NB4 (cell line): ENCODE measurements around the gene CFAP65.

Source experiments
- MYC ChIP-seq: IDR thresholded peaks from 2 replicates; pipeline ENCODE4 v1.6.1; 2011; ENCODE audit warnings: low read depth, low read length
- POLR2A ChIP-seq: IDR thresholded peaks from 2 replicates; pipeline ENCODE4 v1.6.1; 2011; ENCODE audit warnings: mild to moderate bottlenecking; ENCODE audit not compliant: insufficient read length; ENCODE audit errors: extremely low read depth
- TF ChIP-seq, protein P1 (sequence below): IDR thresholded peaks from one replicate; pipeline ENCODE4 v1.5.1; 2012; ENCODE audit warnings: low read depth, low read length

DNA sequence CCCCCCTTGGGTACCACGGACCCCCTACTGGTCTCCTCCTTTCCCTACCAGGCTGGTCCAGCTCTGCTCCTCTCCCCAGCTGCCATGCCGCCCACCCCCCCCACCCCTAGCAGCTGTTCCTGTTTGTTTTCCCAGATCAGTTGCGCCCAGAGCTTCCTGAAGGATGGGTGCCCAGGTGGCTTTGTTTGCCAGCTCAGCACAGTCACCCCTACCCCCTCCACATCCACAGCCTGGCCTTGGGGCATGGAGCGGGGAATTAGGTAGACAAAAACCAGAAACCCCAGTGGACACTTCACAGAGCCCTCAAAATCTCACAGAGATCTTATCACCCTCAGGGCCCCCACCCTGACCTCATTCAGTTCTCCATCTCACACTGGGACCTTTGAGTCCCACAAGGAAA lies 44.4 kb downstream of the CFAP65 start:
- no peak for TF ChIP-seq MYC
- TF ChIP-seq, protein P1, sequence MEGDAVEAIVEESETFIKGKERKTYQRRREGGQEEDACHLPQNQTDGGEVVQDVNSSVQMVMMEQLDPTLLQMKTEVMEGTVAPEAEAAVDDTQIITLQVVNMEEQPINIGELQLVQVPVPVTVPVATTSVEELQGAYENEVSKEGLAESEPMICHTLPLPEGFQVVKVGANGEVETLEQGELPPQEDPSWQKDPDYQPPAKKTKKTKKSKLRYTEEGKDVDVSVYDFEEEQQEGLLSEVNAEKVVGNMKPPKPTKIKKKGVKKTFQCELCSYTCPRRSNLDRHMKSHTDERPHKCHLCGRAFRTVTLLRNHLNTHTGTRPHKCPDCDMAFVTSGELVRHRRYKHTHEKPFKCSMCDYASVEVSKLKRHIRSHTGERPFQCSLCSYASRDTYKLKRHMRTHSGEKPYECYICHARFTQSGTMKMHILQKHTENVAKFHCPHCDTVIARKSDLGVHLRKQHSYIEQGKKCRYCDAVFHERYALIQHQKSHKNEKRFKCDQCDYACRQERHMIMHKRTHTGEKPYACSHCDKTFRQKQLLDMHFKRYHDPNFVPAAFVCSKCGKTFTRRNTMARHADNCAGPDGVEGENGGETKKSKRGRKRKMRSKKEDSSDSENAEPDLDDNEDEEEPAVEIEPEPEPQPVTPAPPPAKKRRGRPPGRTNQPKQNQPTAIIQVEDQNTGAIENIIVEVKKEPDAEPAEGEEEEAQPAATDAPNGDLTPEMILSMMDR, result no peak
- no peak for TF ChIP-seq POLR2A
